DND-41 (cell line): ENCODE results near the gene SFXN5.

Source experiments
- ATAC-seq: fragments of 200-7000 bp; cut with Tn5 transposase; 3 replicates; pipeline ENCODE4 v1.9.1; 2021; ENCODE audit warnings: low read depth; ENCODE audit not compliant: insufficient read depth
- DNase-seq: peaks from one replicate; pipeline ENCODE4 v3.0.0-alpha.2; 2020
- H2AFZ ChIP-seq: 2 replicates; pipeline ENCODE4 v1.6.0; 2012; ENCODE audit warnings: low read depth, low read length
- H3K27ac ChIP-seq: 2 replicates; pipeline ENCODE4 v1.5.1; 2012; ENCODE audit warnings: low read length, inconsistent platforms
- H3K27me3 ChIP-seq: fragments of 200-600 bp; sonication (generic); 2 replicates; pipeline ENCODE4 v1.6.0; 2012; ENCODE audit warnings: low read length, mild to moderate bottlenecking, inconsistent platforms; ENCODE audit not compliant: insufficient read depth, poor library complexity
- H3K36me3 ChIP-seq: 2 replicates; pipeline ENCODE4 v1.5.1; 2012; ENCODE audit warnings: low read length, inconsistent platforms; ENCODE audit not compliant: insufficient read depth
- H3K4me1 ChIP-seq: 2 replicates; pipeline ENCODE4 v1.5.1; 2012; ENCODE audit warnings: mild to moderate bottlenecking, low read length; ENCODE audit not compliant: insufficient read depth
- H3K4me2 ChIP-seq: 2 replicates; pipeline ENCODE4 v1.6.0; 2012; ENCODE audit warnings: mild to moderate bottlenecking, moderate library complexity, low read length, inconsistent platforms; ENCODE audit not compliant: insufficient read depth
- H3K4me3 ChIP-seq, 2 experiments: fragments of 200-600 bp in 1 of 2; shearing (Covaris generic) in 1 of 2; 2 replicates each; pipeline ENCODE4 v1.5.1; 2012 to 2016; ENCODE audit warnings: inconsistent platforms in 2 of 2, low read length in 2 of 2, mild to moderate bottlenecking in 2 of 2, low read depth in 1 of 2, moderate library complexity in 1 of 2
- H3K79me2 ChIP-seq: 2 replicates; pipeline ENCODE4 v1.6.0; 2012; ENCODE audit warnings: low read length, inconsistent platforms; ENCODE audit not compliant: insufficient read depth
- H3K9ac ChIP-seq: 2 replicates; pipeline ENCODE4 v1.6.0; 2012; ENCODE audit warnings: low read depth, mild to moderate bottlenecking, inconsistent platforms, low read length, moderate library complexity
- H3K9me3 ChIP-seq: 2 replicates; pipeline ENCODE4 v1.5.1; 2012; ENCODE audit warnings: low read length, moderate library complexity, mild to moderate bottlenecking, inconsistent platforms; ENCODE audit not compliant: insufficient read depth, severe bottlenecking
- H4K20me1 ChIP-seq: 2 replicates; pipeline ENCODE4 v1.6.0; 2012; ENCODE audit warnings: low read length; ENCODE audit not compliant: insufficient read depth
- CTCF ChIP-seq: IDR thresholded peaks from 2 replicates; pipeline ENCODE4 v1.5.1; 2012; ENCODE audit warnings: borderline replicate concordance, low read length, moderate library complexity, mild to moderate bottlenecking; ENCODE audit not compliant: poor library complexity, severe bottlenecking; ENCODE audit errors: extremely low read depth
- EZH2 ChIP-seq: IDR thresholded peaks from 3 replicates; pipeline ENCODE4 v1.6.1; 2012; ENCODE audit warnings: borderline replicate concordance, low read depth, mild to moderate bottlenecking, moderate library complexity, low read length, inconsistent platforms; ENCODE audit not compliant: severe bottlenecking

The SFXN5 gene

GRCh38 chr2:72942881-72943418, 128.6 kb downstream of the SFXN5 start:
- no peak for TF ChIP-seq CTCF
- TF ChIP-seq EZH2: no peak
- no peaks in the 10 kb centered on the region for H3K4me1 ChIP-seq
- H3K79me2 ChIP-seq: no peaks in the 10 kb centered on the region
- DNase-seq: no peak
- H2AFZ ChIP-seq: no peak overlapping the region
- no peaks in the 10 kb centered on the region for H4K20me1 ChIP-seq
- no peaks in the 10 kb centered on the region for H3K27me3 ChIP-seq
- no peak overlapping the region for H3K4me2 ChIP-seq
- H3K9me3 ChIP-seq: no peaks in the 10 kb centered on the region
- no peak overlapping the region for H3K27ac ChIP-seq
- H3K9ac ChIP-seq: no peak overlapping the region
- H3K36me3 ChIP-seq: no peaks in the 10 kb centered on the region
- ATAC-seq: no peak
- no peak overlapping the region for H3K4me3 ChIP-seq

- no peaks in the 10 kb centered on the region for H3K9me3 ChIP-seq
- H3K4me1 ChIP-seq: no peaks in the 10 kb centered on the region
- H2AFZ ChIP-seq: no peak overlapping the region
- no peak overlapping the region for H3K27ac ChIP-seq
- DNase-seq (no peak), ATAC-seq (no peak)
- no peaks in the 10 kb centered on the region for H3K27me3 ChIP-seq
- TF ChIP-seq CTCF (no peak), EZH2 (no peak)
- no peak overlapping the region for H3K4me2 ChIP-seq
- H3K9ac ChIP-seq: no peak overlapping the region
- H3K4me3 ChIP-seq: no peak overlapping the region
- H3K36me3 ChIP-seq: no peaks in the 10 kb centered on the region
- no peaks in the 10 kb centered on the region for H3K79me2 ChIP-seq
- no peaks in the 10 kb centered on the region for H4K20me1 ChIP-seq
Measured at GRCh38 chr2:72942293-72942692, 129.2 kb downstream of the SFXN5 start.

GRCh38 chr2:72940786-72941185, 130.7 kb downstream of the SFXN5 start:
- H3K9ac ChIP-seq: no peak overlapping the region
- H3K36me3 ChIP-seq: no peaks in the 10 kb centered on the region
- no peaks in the 10 kb centered on the region for H3K9me3 ChIP-seq
- no peak overlapping the region for H3K27ac ChIP-seq
- DNase-seq (no peak), ATAC-seq (no peak)
- peaks cover 3% of the 10 kb centered on the region for H4K20me1 ChIP-seq
- no peaks in the 10 kb centered on the region for H3K79me2 ChIP-seq
- no peak overlapping the region for H2AFZ ChIP-seq
- no peaks in the 10 kb centered on the region for H3K27me3 ChIP-seq
- TF ChIP-seq EZH2 (no peak), CTCF (no peak)
- H3K4me1 ChIP-seq: no peaks in the 10 kb centered on the region
- no peak overlapping the region for H3K4me2 ChIP-seq
- H3K4me3 ChIP-seq: no peak overlapping the region

GRCh38 chr2:72940361-72940760, 131.2 kb downstream of the SFXN5 start:
- TF ChIP-seq CTCF: no peak
- no peak for TF ChIP-seq EZH2
- Histone ChIP-seq H3K9me3 (no peaks in the 10 kb centered on the region), H3K4me1 (no peaks in the 10 kb centered on the region), H3K27ac (no peak overlapping the region), H4K20me1 (peaks cover 3% of the 10 kb centered on the region), H3K9ac (no peak overlapping the region), H3K27me3 (no peaks in the 10 kb centered on the region), H3K79me2 (no peaks in the 10 kb centered on the region), H3K4me2 (no peak overlapping the region), H3K36me3 (no peaks in the 10 kb centered on the region), H3K4me3 (no peak overlapping the region), H2AFZ (no peak overlapping the region)
- no peak for ATAC-seq
- DNase-seq: no peak
